Lower leg skin (tissue), 4 donors: ENCODE data around the gene NUDT3. TPM values are rescaled to one million over a fixed set of nuclear protein-coding genes. Genes with fewer than 3 reads are reported as not detected.

ENCODE experiments used
- DNase-seq, 2 donors: peaks; one replicate each; pipeline ENCODE4 v3.0.0-alpha.2; 2019; ENCODE audit warnings: low spot score in 2 of 2
- H3K4me3 ChIP-seq: fragments of 200-600 bp; sonication (generic); 2 replicates; pipeline ENCODE4 v1.5.1; 2017; ENCODE audit warnings: mild to moderate bottlenecking, low read depth; ENCODE audit not compliant: poor library complexity, severe bottlenecking
- CTCF ChIP-seq, 3 donors: fragments of 450-650 bp; IDR thresholded peaks; one replicate each; pipeline ENCODE4 v1.5.1; 2016; ENCODE audit warnings: antibody characterized with exemption in 3 of 3, mild to moderate bottlenecking in 3 of 3, moderate library complexity in 2 of 3
- POLR2A ChIP-seq, 2 donors: fragments of 450-650 bp; IDR thresholded peaks; one replicate each; pipeline ENCODE4 v1.6.1; 2016 to 2017; ENCODE audit warnings: antibody characterized with exemption in 2 of 2, mild to moderate bottlenecking in 1 of 2, moderate library complexity in 1 of 2
- WGBS, 2 donors: methylation state at CpG; one replicate each; pipeline ENCODE4 v1.1.5; 2018; 5-methylcytosine and 5-hydroxymethylcytosine counted together
- intact Hi-C: fragments of 100-400 bp; cut with DNase I; formaldehyde crosslinking; loops from one replicate; pipeline ENCODE4 v1.15.0; 2023; ENCODE audit warnings: low total_unique reads
- total RNA-seq, 4 donors: library from RNA; depleted of rRNA; stranded (reverse); fragments of >200 nt; gene quantifications; one replicate each; pipeline ENCODE4 v1.1.0, GENCODE V29; 2016

Gene NUDT3
- total RNA-seq, 4 donors from 2014 or later: 10.0 to 29.1 (median 19.9) TPM

- 91 to 92% methylated on average over 4 of the region's 4 CpGs for WGBS, 2 donors
- intact Hi-C loops: no loop called here
- no peak for DNase-seq
Observed at GRCh38 chr6:34349211-34349610, 43.3 kb downstream of the NUDT3 start.

DNA sequence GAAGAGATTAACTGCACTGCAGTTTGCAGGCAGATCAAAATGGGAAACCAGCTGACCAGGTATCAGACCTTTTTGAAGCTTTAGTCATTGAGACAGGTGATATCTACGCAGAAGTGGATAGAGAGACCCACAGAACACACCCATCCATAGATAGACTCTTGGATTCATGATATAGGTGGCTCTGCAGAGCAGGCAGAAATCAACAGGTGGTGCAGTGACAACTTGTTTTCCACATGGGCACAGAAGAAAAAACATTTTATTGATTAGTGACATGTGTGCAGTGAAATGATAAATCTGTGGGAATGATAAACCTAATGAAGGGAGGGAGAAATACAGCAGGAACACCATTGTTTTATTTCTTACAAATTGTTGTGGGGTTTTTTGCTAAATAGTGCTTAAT is 45.2 kb downstream of the NUDT3 start:
- intact Hi-C loops: no loop called here
- 81 to 97% methylated on average over 1 of the region's 1 CpG for WGBS, 2 donors

More at GRCh38 chr6:34349211-34349610, 43.3 kb downstream of the NUDT3 start:
- TF ChIP-seq CTCF (IDR thresholded peaks at IDR 0.05) (no peak), POLR2A (IDR thresholded peaks at IDR 0.05) (no peak)
- H3K4me3 ChIP-seq: no peak overlapping the region

DNA sequence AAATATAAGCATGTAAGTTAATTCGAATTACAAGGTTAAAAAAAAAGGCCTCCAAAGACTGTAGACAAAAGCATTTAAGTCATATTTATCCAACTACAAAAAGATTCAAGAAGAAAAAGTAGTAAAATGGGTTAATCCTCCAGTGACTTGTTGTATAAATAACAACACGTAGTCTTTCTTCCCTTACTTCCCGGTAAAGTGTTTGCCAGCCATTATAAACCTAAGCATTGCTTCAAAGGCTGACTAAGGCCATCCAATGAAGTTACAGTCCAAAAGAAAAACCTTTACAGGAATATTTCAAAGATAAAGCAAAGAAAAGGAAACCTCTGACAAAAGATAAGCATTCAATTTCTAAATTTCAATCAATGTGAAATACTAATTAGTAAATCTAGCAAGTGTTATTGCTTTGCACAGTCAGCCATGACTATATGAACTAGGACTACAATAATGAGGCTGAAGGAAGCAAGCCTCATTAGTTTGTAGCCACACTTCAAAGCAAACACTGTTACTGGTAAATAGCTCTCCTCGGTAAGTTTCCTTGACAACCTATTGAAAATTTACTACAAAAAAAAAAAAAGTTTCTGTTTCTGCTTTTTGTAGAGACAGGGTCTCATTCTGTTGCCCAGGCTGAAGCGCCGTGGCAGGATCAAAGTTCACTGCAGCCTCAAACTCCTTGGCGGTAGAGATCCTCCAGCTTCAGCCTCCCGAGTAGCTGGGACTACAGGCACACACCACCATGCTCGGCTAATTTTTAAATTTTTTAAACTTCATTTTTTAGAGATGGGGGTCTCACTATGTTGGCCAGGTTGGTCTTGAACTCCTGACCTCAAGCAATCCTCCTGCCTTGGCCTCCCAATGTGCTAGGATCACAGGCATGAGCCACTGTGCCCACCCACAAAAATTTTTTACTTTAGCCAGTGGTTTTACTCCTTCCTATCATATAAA is 46.0 kb downstream of the NUDT3 start:
- no peak for DNase-seq
- intact Hi-C loops: no loop called here
- H3K4me3 ChIP-seq: no peak overlapping the region
- TF ChIP-seq CTCF (IDR thresholded peaks at IDR 0.05) (no peak), POLR2A (IDR thresholded peaks at IDR 0.05) (no peak)
- WGBS, 2 donors: 81% methylated on average over 9 of the region's 9 CpGs

More for the DNA sequence above, 45.2 kb downstream of the NUDT3 start:
- no peak overlapping the region for H3K4me3 ChIP-seq
- DNase-seq: no peak
- no peak for TF ChIP-seq POLR2A (IDR thresholded peaks at IDR 0.05)
- no peak for TF ChIP-seq CTCF (IDR thresholded peaks at IDR 0.05)

DNA sequence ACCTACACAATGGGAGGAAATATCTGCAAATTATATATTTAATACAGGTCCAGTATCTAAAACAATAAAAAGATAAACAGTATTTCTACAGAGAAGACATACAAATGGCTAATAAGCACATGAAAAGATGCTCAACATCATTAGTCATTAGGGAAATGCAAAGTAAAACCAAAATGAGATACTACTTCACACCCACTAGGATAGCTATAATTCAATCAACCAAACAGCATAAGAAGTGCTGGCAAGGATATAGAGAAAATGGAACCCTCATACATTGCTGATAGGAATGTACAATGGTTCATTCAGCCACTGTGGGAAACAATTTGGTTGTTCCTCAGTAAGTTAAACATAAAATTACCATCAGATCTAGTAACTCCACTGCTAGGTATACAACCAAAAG is 48.7 kb downstream of the NUDT3 start:
- no peak for DNase-seq
- no peak overlapping the region for H3K4me3 ChIP-seq
- TF ChIP-seq POLR2A (IDR thresholded peaks at IDR 0.05): no peak
- no peak for TF ChIP-seq CTCF (IDR thresholded peaks at IDR 0.05)
- intact Hi-C loops: no loop called here

- intact Hi-C loops: no loop called here
- no peak overlapping the region for H3K4me3 ChIP-seq
- DNase-seq: no peak
- TF ChIP-seq POLR2A (IDR thresholded peaks at IDR 0.05) (no peak), CTCF (IDR thresholded peaks at IDR 0.05) (no peak)
Observed at GRCh38 chr6:34342247-34342646, 50.2 kb downstream of the NUDT3 start.
